Measurements from ENCODE around the gene CHMP3. TPM values are rescaled to one million over a fixed set of nuclear protein-coding genes. Genes with fewer than 3 reads are reported as not detected.

Gene CHMP3
- total RNA-seq, 5 donors from 2014 or later (not counting 1 experiment from before 2014, with no cell fraction given), result 65.0 to 82.5 (median 68.5) TPM

- Histone ChIP-seq H3K36me3 (ENCODE audit: control insufficient read depth in 2 of 2, extremely low read depth in 1 of 2, insufficient read depth in 1 of 2, low read length in 1 of 2) (peaks cover 2 to 3% of the 10 kb centered on the region in 2 donors), H3K4me1 (ENCODE audit: control insufficient read depth in 1 of 2, extremely low read depth in 1 of 2, insufficient read depth in 2 of 2, low read length in 2 of 2) (no peaks in the 10 kb centered on the region), H3K4me3 (ENCODE audit: control insufficient read depth in 1 of 2, extremely low read depth in 1 of 2, low read length in 1 of 2) (no peak overlapping the region), H3K27me3 (replicated peaks in 1 of 2; ENCODE audit: control insufficient read depth in 2 of 2, extremely low read depth in 1 of 2, insufficient read depth in 2 of 2, low read length in 1 of 2) (no peaks in the 10 kb centered on the region), H3K27ac (ENCODE audit: low read length) (no peak overlapping the region), H3K9me3 (no peaks in the 10 kb centered on the region)
- ChIA-PET CTCF (interaction anchor here in 1 of 2 donors (0.7 kb wide), 1 partner anchor 241 kb away, joined by 3 read pairs; no protein-coding TSS in a partner anchor), POLR2A (no interaction called here)
- WGBS (ENCODE audit: insufficient coverage), result no CpG with 5 or more reads among the region's 1 CpG
- DNase-seq (no peak), ATAC-seq (replicated peaks in 1 of 4) (no peak)
- no peak overlapping the region for H3K4me3 Mint-ChIP-seq
- H3K36me3 Mint-ChIP-seq, result peaks cover 7% of the 10 kb centered on the region
- peaks cover 4 to 10% (median 6%) of the 10 kb centered on the region in 3 donors for H3K4me1 Mint-ChIP-seq
- no peaks in the 10 kb centered on the region for H3K27me3 Mint-ChIP-seq
- H3K9me3 Mint-ChIP-seq, result peaks cover 0 to 8% (median 5%) of the 10 kb centered on the region in 3 donors
- H3K27ac Mint-ChIP-seq, result no peak overlapping the region
Observed at GRCh38 chr2:86519349-86519748, 43.9 kb downstream of the CHMP3 start.

DNA sequence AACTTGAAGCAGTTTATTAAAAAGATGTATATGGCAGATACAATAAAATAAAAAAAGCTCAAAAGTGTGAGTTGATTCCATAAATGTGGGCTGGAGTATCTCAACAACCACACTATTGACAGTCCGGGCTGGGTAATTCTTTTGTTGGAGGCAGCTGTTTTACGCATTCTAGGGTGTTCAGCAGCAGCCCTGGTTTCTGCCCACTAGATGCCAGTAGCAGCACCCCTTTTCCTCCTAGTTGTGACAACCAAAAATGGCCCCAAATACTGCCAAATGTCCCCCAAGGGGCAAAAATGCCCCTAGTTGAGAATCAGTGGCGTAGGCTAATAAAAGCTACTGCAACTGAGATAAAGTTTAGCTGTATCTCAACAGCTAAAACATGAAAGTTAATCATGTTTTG, 44.8 kb downstream of the CHMP3 start:
- POLR2A ChIA-PET, result no interaction called here
- DNase-seq (peak in 34 of 35 experiments; percentile 8 to 66 (median 36)), ATAC-seq (replicated peaks in 1 of 4) (peak; percentile 60 to 81 (median 68))
- H3K4me1 ChIP-seq (ENCODE audit: control insufficient read depth in 1 of 2, extremely low read depth in 1 of 2, insufficient read depth in 2 of 2, low read length in 2 of 2), result no peaks in the 10 kb centered on the region
- WGBS (ENCODE audit: insufficient coverage), result 100% methylated on average over 1 of the region's 3 CpGs
- no peak overlapping the region for H3K4me3 ChIP-seq (ENCODE audit: control insufficient read depth in 1 of 2, extremely low read depth in 1 of 2, low read length in 1 of 2)
- Mint-ChIP-seq H3K4me1 (peaks cover 8 to 10% (median 10%) of the 10 kb centered on the region in 3 donors), H3K27ac (no peak overlapping the region), H3K36me3 (peaks cover 7% of the 10 kb centered on the region), H3K4me3 (no peak overlapping the region), H3K9me3 (peaks cover 0 to 8% (median 5%) of the 10 kb centered on the region in 3 donors), H3K27me3 (no peaks in the 10 kb centered on the region)
- CTCF ChIA-PET, result interaction anchor here (0.7 to 1.2 kb wide), 2 partner anchors 230 to 243 kb away, joined by 3 to 4 read pairs; no protein-coding TSS in a partner anchor
- H3K27me3 ChIP-seq (replicated peaks in 1 of 2; ENCODE audit: control insufficient read depth in 2 of 2, extremely low read depth in 1 of 2, insufficient read depth in 2 of 2, low read length in 1 of 2), result no peaks in the 10 kb centered on the region
- H3K9me3 ChIP-seq, result no peaks in the 10 kb centered on the region
- no peak overlapping the region for H3K27ac ChIP-seq (ENCODE audit: low read length)
- H3K36me3 ChIP-seq (ENCODE audit: control insufficient read depth in 2 of 2, extremely low read depth in 1 of 2, insufficient read depth in 1 of 2, low read length in 1 of 2), result peaks cover 2 to 3% of the 10 kb centered on the region in 2 donors

DNA sequence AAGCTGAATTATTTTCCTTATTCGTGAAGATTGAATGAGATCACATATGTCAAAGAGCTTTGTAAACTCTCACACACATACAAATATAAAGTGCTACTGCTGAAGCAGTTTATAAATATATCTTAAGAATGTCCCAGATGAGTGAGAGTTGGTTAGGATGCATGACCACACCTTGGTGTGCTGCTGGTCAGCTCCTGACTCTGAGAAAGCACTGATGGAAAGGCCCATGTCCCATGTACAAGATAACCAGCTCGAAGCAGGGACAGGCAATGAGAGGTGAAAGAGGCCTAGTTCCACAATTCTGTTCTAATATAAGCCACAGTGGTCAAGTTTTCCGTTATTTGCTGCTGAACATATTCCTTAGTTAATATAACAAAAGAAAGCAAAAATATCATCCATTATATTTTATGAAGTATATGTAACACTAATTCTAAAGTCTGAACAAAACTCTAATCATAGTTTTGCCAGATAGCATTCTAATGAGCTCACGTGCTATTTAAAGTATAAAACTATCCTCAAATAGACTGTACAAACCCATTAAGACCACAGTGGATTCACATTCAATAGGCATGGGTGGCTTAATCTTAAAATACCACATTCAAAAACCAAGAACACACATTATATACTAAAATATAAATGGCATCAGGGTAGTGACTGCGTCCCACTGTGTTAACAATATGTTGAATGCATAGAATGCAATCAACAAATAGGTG, 49.1 kb downstream of the CHMP3 start:
- peaks cover 25% of the 10 kb centered on the region for H3K36me3 Mint-ChIP-seq
- CTCF ChIA-PET, result no interaction called here
- no peak for ATAC-seq (replicated peaks in 1 of 4)

GRCh38 chr2:86512892-86513291, 50.4 kb downstream of the CHMP3 start:
- H3K9me3 Mint-ChIP-seq, result no peaks in the 10 kb centered on the region
- DNase-seq (no peak), ATAC-seq (replicated peaks in 1 of 4) (no peak)
- no peak overlapping the region for H3K4me3 Mint-ChIP-seq
- H3K4me1 Mint-ChIP-seq, result peaks cover 10 to 21% (median 16%) of the 10 kb centered on the region in 3 donors
- H3K27ac Mint-ChIP-seq, result no peak overlapping the region
- Histone ChIP-seq H3K4me1 (ENCODE audit: control insufficient read depth in 1 of 2, extremely low read depth in 1 of 2, insufficient read depth in 2 of 2, low read length in 2 of 2) (no peaks in the 10 kb centered on the region), H3K27ac (ENCODE audit: low read length) (no peak overlapping the region), H3K4me3 (ENCODE audit: control insufficient read depth in 1 of 2, extremely low read depth in 1 of 2, low read length in 1 of 2) (no peak overlapping the region), H3K27me3 (replicated peaks in 1 of 2; ENCODE audit: control insufficient read depth in 2 of 2, extremely low read depth in 1 of 2, insufficient read depth in 2 of 2, low read length in 1 of 2) (no peaks in the 10 kb centered on the region), H3K9me3 (no peaks in the 10 kb centered on the region), H3K36me3 (ENCODE audit: control insufficient read depth in 2 of 2, extremely low read depth in 1 of 2, insufficient read depth in 1 of 2, low read length in 1 of 2) (peaks cover 3 to 26% of the 10 kb centered on the region in 2 donors)
- WGBS (ENCODE audit: insufficient coverage), result no CpG with 5 or more reads among the region's 2 CpGs
- H3K36me3 Mint-ChIP-seq, result peaks cover 33% of the 10 kb centered on the region
- POLR2A ChIA-PET, result no interaction called here
- no peaks in the 10 kb centered on the region for H3K27me3 Mint-ChIP-seq
- CTCF ChIA-PET, result no interaction called here

More for the DNA sequence above, 49.1 kb downstream of the CHMP3 start:
- no peak overlapping the region for H3K4me3 Mint-ChIP-seq
- H3K4me1 Mint-ChIP-seq, result peaks cover 13 to 21% (median 16%) of the 10 kb centered on the region in 3 donors
- Histone ChIP-seq H3K27me3 (replicated peaks in 1 of 2; ENCODE audit: control insufficient read depth in 2 of 2, extremely low read depth in 1 of 2, insufficient read depth in 2 of 2, low read length in 1 of 2) (no peaks in the 10 kb centered on the region), H3K36me3 (ENCODE audit: control insufficient read depth in 2 of 2, extremely low read depth in 1 of 2, insufficient read depth in 1 of 2, low read length in 1 of 2) (peaks cover 0 to 15% of the 10 kb centered on the region in 2 donors), H3K4me1 (ENCODE audit: control insufficient read depth in 1 of 2, extremely low read depth in 1 of 2, insufficient read depth in 2 of 2, low read length in 2 of 2) (no peaks in the 10 kb centered on the region), H3K4me3 (ENCODE audit: control insufficient read depth in 1 of 2, extremely low read depth in 1 of 2, low read length in 1 of 2) (no peak overlapping the region), H3K27ac (ENCODE audit: low read length) (no peak overlapping the region), H3K9me3 (no peaks in the 10 kb centered on the region)
- H3K9me3 Mint-ChIP-seq, result no peaks in the 10 kb centered on the region
- POLR2A ChIA-PET, result no interaction called here
- H3K27me3 Mint-ChIP-seq, result no peaks in the 10 kb centered on the region
- no peak for DNase-seq
- no CpG with 5 or more reads among the region's 5 CpGs for WGBS (ENCODE audit: insufficient coverage)
- peak overlapping the region in 1 of 2 donors; percentile 28 for H3K27ac Mint-ChIP-seq

GRCh38 chr2:86512034-86512433, 51.2 kb downstream of the CHMP3 start:
- POLR2A ChIA-PET, result no interaction called here
- H3K4me1 Mint-ChIP-seq, result peaks cover 10 to 21% (median 16%) of the 10 kb centered on the region in 3 donors
- no peaks in the 10 kb centered on the region for H3K4me1 ChIP-seq (ENCODE audit: control insufficient read depth in 1 of 2, extremely low read depth in 1 of 2, insufficient read depth in 2 of 2, low read length in 2 of 2)
- peaks cover 42% of the 10 kb centered on the region for H3K36me3 Mint-ChIP-seq
- 100% methylated on average over 2 of the region's 4 CpGs for WGBS (ENCODE audit: insufficient coverage)
- H3K9me3 ChIP-seq, result no peaks in the 10 kb centered on the region
- no peaks in the 10 kb centered on the region for H3K9me3 Mint-ChIP-seq
- H3K36me3 ChIP-seq (ENCODE audit: control insufficient read depth in 2 of 2, extremely low read depth in 1 of 2, insufficient read depth in 1 of 2, low read length in 1 of 2), result peaks cover 3 to 33% of the 10 kb centered on the region in 2 donors
- CTCF ChIA-PET, result no interaction called here
- no peak for ATAC-seq (replicated peaks in 1 of 4)
- no peaks in the 10 kb centered on the region for H3K27me3 ChIP-seq (replicated peaks in 1 of 2; ENCODE audit: control insufficient read depth in 2 of 2, extremely low read depth in 1 of 2, insufficient read depth in 2 of 2, low read length in 1 of 2)
- H3K4me3 Mint-ChIP-seq, result no peak overlapping the region
- no peak for DNase-seq
- no peak overlapping the region for H3K4me3 ChIP-seq (ENCODE audit: control insufficient read depth in 1 of 2, extremely low read depth in 1 of 2, low read length in 1 of 2)
- no peak overlapping the region for H3K27ac ChIP-seq (ENCODE audit: low read length)
- H3K27ac Mint-ChIP-seq, result no peak overlapping the region
- H3K27me3 Mint-ChIP-seq, result no peaks in the 10 kb centered on the region

DNA sequence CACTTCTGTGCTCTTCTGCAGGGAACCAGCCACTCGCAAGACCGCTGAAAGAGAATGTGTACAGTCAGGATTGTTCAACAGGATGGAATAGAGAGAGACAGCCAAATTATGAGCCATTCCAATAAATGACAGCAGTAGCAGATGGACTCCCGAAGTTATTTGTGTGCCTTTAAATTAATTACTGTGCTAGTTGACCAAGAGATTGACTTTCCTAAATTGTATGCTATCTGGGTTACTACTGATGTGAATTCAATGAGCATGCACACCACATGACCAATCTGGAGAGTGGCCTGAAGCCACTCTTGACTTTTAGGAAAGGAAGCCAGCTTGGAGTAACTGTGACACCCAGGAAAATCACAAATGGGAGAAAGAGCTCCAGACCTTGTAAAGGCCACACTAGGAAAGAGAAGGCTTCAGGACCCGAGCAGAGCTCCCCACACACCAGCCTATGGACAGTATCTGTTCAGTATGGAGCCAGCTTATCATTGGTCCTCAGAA, 52.8 kb downstream of the CHMP3 start:
- H3K4me1 Mint-ChIP-seq, result peaks cover 10 to 21% (median 16%) of the 10 kb centered on the region in 3 donors
- ChIA-PET CTCF (no interaction called here), POLR2A (interaction anchor here in 1 of 2 donors (0.6 kb wide), 1 partner anchor 1357 kb away, joined by 3 read pairs; no protein-coding TSS in a partner anchor)
- DNase-seq (no peak), ATAC-seq (replicated peaks in 1 of 4) (no peak)
- H3K36me3 ChIP-seq (ENCODE audit: control insufficient read depth in 2 of 2, extremely low read depth in 1 of 2, insufficient read depth in 1 of 2, low read length in 1 of 2), result peaks cover 3 to 44% of the 10 kb centered on the region in 2 donors
- no peaks in the 10 kb centered on the region for H3K27me3 Mint-ChIP-seq
- no peaks in the 10 kb centered on the region for H3K9me3 Mint-ChIP-seq
- peaks cover 48% of the 10 kb centered on the region for H3K36me3 Mint-ChIP-seq
- no CpG with 5 or more reads among the region's 4 CpGs for WGBS (ENCODE audit: insufficient coverage)
- H3K4me1 ChIP-seq (ENCODE audit: control insufficient read depth in 1 of 2, extremely low read depth in 1 of 2, insufficient read depth in 2 of 2, low read length in 2 of 2), result no peaks in the 10 kb centered on the region
- H3K9me3 ChIP-seq, result no peaks in the 10 kb centered on the region
- H3K4me3 ChIP-seq (ENCODE audit: control insufficient read depth in 1 of 2, extremely low read depth in 1 of 2, low read length in 1 of 2), result no peak overlapping the region
- H3K27ac ChIP-seq (ENCODE audit: low read length), result no peak overlapping the region
- H3K27me3 ChIP-seq (replicated peaks in 1 of 2; ENCODE audit: control insufficient read depth in 2 of 2, extremely low read depth in 1 of 2, insufficient read depth in 2 of 2, low read length in 1 of 2), result no peaks in the 10 kb centered on the region
- H3K27ac Mint-ChIP-seq, result no peak overlapping the region
- H3K4me3 Mint-ChIP-seq, result no peak overlapping the region
